ENCODE data around the gene CKAP4.

CKAP4 gene

DNA sequence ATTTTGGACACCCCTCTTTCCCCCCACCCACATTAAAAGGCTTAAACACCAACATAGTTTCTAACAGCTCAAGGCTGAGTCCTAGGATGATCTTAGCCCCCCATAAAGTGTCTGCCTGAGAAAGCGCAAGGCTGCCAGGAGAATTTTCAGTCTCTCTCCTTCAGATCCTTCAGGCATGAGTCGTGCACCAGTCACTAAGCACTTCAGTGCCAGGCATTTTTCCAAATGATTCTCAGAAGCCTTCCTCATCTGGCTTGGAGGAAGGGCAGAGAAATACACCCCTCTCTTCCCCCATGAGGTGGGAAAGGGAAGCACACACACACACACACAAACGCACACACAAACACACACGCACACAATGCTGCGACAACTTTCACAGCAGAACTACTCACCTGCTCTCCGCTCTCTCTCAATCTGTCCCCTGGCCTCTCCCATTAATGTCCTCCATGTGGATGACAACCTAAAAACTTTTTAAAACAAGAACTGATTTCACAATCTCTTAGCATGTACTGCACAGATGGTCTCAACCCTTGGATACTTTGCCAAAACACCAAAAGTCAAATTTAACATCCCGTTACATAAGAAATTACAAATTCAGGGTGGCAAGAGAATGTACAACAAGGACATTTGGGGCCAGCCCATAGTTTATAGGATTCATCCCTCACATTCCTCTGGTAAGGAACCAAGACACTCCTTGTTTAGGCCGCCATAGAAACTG is 49.8 kb downstream of the CKAP4 start:
- DNase-seq (ENCODE audit: low read depth in 2 of 2) = no peak

DNA sequence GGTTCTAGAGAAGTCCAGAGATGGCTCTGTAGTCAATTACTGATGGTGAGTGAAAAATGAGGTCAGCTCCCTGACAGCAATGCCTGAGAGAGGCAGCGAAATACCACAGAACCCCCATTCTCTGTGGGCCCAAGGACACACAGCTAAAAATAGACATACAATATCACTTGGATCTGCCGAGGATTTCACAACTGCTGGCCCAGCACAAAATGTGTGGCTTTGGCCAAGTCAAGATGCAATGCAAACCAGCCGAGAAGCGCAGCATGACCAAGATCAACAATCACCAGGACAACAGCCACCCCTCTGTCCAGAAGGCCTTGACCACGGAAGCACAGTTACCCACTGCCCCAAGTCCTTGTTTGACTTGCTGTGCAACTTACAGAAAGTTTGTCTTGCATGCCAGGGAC is 52.2 kb downstream of the CKAP4 start:
- DNase-seq (ENCODE audit: low read depth in 2 of 2) = no peak

DNA sequence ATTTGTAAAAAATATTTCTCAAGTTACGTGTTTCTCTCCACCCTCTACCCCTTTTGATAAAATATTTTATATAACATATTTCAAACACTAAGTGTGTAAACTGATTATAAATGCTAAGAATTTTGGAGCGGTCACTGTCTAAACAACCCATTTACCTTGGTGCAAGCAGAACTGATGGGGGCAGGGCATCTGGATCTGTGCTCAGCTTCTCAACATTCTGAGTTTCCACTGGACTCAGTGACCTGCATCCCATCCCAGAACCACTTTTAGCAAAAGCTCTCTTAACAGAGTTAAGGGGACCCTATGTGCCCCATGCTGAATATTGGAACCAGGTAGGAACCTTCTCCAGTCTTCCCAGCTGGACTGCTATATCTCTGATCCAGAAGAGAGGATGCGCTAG is 53.5 kb downstream of the CKAP4 start:
- DNase-seq (ENCODE audit: low read depth in 2 of 2) = no peak

DNA sequence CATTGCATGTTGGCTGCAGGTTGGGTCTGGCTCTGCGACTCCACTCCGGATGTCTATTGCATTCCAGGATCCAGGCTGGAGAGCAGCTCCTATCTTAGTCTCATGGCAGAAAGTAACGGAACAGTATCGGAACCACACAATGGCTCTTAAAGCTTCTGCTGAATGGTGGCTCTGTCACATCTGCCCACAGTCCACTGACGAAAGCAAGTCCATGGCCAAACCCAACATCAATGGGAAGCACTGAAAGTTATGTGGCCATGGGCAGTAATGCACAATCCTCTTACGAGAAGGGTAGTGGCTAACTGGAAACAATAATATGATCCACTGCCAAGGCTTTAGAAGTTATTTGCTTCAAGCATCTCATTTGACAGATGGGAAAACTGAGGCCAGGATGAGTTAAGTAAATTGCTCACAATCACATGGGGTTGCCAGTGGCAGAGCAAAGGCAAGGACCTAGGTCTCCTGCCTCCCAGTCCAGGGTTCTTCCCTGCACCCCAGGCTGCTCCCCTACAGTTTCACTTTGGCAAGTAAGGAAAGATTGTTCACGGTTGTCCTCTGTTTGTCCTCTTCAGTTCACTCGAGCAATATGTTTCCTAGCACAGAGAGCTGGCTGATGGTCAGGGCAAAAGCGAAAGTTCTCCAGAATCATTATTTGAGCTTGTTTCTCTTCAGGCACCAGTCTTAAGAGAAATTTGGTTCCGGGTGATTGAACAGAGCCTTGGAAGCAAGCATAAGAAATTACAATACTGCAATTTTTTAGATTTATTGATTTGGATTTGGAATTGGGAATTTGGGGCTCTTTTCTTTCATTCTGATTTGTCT is 54.2 kb downstream of the CKAP4 start:
- no peak for DNase-seq (ENCODE audit: low read depth in 2 of 2)

DNA sequence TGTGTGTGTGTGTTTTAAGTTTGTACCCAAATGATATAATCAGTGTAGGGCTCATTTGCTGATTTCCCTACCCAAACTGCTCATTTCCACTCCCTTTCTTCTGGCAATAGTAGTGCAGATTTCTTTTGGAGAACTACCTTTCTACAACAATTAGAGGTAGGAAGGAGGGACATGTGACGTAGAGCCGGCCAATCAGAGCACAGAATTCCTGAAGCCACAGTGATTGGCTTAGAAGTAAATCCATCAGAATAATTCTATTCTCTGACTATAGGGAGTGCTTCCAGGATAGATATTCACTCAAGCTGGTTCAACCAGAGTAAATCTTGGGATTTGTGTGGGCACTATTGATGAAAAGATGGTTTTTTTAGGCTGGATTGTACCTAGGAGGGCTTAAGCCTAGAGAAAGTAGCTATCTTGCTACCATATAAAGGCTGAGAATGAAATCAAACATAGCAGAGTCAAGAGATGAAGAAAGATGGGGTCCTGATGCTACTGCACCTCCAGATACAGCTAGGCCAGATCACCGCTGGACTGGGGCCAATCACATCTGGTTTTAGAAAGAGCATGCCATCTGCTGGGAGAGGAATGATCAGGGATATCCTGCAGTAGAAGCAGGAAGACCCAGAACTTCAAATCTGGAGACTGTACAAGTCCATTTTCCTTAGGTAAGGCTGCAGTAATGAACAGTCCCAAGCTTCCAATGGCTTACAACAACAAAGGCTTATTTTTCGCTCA is 55.0 kb downstream of the CKAP4 start:
- DNase-seq (ENCODE audit: low read depth in 2 of 2) = no peak

DNA sequence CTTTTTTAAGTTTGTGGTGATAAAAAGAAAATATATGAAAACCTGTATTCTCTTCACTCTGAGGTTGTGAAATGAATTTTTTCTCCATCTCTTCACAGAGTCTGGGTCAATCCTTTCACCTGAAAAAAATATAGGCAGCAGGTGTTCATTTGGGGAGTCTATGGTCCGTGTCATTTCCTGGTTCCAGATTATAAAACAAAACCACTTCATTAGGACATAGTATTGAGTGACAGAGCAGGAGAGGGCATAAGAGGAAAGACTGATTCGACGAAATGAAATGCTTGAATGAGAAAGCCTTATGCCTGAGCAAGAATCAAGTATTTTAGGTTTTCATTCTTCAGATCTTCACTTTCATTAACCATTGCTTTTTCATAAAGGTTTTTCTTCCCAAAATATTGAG is 57.2 kb downstream of the CKAP4 start:
- no peak for DNase-seq (ENCODE audit: low read depth in 2 of 2)

DNA sequence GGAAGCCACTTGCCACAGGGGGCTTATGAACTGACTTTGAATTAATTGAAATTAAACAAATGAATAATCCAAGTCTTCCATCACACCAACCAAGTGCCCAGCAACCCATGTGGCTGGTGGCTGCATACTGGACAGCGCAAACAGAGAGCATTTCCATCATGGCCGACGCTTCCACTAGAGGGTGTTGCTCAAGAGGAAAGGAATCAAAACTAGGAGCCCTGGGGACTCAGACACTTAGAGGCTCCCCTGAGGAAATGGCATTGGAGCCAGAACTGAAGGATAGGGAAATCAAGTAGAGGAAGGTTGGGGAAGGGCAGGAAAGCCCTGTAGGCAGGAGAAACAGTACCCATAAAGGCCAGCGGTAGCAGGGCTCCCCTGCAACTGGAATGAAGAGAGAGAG is 58.5 kb downstream of the CKAP4 start:
- no peak for DNase-seq (ENCODE audit: low read depth in 2 of 2)

DNA sequence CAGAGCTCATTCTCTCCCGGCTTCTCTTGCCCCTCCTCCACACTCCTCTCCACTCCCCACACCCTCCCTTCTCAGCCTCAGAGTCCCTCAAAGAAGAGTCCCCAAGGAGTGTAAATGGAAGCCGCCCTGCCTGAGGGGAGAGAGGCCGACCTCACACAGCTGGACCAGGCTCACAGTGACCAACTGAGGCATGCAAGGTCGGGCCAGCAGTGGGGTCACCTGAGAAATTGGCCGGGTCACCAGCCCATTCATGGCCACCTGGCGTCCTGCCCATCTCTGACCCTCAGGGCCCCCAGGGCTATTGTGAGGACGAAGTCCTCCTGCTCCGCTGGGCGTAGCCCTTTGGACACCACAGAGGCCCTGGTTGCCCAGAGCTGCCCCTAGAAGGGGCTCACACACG is 59.6 kb downstream of the CKAP4 start:
- no peak for DNase-seq (ENCODE audit: low read depth in 2 of 2)

Data from activated CD4-positive, alpha-beta T cell treated with anti-CD3 and anti-CD28 coated beads for 24 hours (primary cell).